ENCODE measurements around the gene DNMT3L. TPM values are rescaled to one million over a fixed set of nuclear protein-coding genes. Genes with fewer than 3 reads are reported as not detected.

DNMT3L gene
- total and polyA plus RNA-seq, 4 experiments from 2014 or later, result not detected

DNA sequence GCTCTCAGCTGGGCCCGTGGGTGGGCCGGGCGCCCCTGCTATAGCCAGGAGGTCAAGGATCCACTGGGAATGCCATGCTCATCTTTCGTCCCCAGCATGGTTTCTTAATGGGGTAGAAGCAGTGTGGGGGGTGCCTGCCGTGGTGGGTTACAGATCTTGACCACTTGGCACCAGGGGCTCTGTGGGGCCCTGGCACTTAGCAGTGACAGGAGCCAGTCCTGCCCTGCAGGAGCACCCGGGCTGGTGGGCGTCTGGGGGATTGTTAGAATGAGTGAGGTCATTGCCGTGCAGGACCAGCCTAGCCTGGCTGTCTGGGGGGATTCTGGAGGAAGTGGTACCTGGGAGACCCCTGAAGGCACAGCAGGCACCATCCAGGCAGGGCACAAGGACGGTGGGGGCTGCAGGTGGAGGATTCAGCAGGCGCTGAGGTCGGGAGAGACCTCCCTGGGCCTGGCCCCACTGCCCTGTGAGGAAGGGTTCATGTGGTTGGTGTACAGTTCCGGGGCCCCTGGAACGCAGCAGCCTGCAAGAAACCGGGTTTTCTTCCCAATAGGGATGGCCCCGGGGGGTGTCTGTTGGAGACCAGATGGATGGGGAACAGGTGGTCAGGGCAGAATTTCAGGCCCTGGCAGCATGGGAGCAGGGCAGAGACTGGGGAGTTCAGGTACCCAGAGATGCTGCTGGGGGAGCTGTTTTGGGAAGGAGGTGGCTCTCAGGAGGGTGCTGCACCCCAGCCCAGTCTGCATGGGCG, 28.8 kb upstream of the DNMT3L start:
- Histone ChIP-seq H3K36me3 (ENCODE audit: insufficient read depth, low read length) (no peaks in the 10 kb centered on the region), H3K4me1 (ENCODE audit: insufficient read depth, low read length) (peaks cover 34% of the 10 kb centered on the region), H3K27ac (ENCODE audit: low read depth, low read length) (no peak overlapping the region), H3K9me3 (ENCODE audit: control insufficient read depth in 1 of 2, low read length in 2 of 2) (no peaks in the 10 kb centered on the region), H3K4me3 (ENCODE audit: low read length in 2 of 2) (no peak overlapping the region), H3K27me3 (ENCODE audit: insufficient read depth, low read length) (no peaks in the 10 kb centered on the region)
- Mint-ChIP-seq H3K27ac (peak overlapping the region in 4 of 7 donors; percentile 35 to 69 (median 52)), H3K36me3 (no peaks in the 10 kb centered on the region), H3K4me3 (peak overlapping the region in 6 of 8 donors; percentile 31 to 64 (median 46)), H3K27me3 (no peaks in the 10 kb centered on the region), H3K4me1 (peaks cover 6 to 27% (median 12%) of the 10 kb centered on the region in 4 donors), H3K9me3 (no peaks in the 10 kb centered on the region)
- intact Hi-C loops (cut with micrococcal nuclease), result no loop called here
- no peak for DNase-seq
- ChIA-PET POLR2A (ENCODE audit: partially characterized antibody) (no interaction called here), CTCF (ENCODE audit: partially characterized antibody) (no interaction called here)

- H3K9me3 Mint-ChIP-seq, result no peaks in the 10 kb centered on the region
- H3K9me3 ChIP-seq (ENCODE audit: control insufficient read depth in 1 of 2, low read length in 2 of 2), result no peaks in the 10 kb centered on the region
- no peak for DNase-seq
- no peaks in the 10 kb centered on the region for H3K27me3 Mint-ChIP-seq
- no peak overlapping the region for H3K27ac ChIP-seq (ENCODE audit: low read depth, low read length)
- intact Hi-C loops (cut with micrococcal nuclease), result no loop called here
- H3K27ac Mint-ChIP-seq, result no peak overlapping the region
- no peaks in the 10 kb centered on the region for H3K36me3 ChIP-seq (ENCODE audit: insufficient read depth, low read length)
- H3K36me3 Mint-ChIP-seq, result no peaks in the 10 kb centered on the region
- no peaks in the 10 kb centered on the region for H3K27me3 ChIP-seq (ENCODE audit: insufficient read depth, low read length)
- peaks cover 24% of the 10 kb centered on the region for H3K4me1 ChIP-seq (ENCODE audit: insufficient read depth, low read length)
- peaks cover 3 to 23% (median 8%) of the 10 kb centered on the region in 4 donors for H3K4me1 Mint-ChIP-seq
- no peak overlapping the region for H3K4me3 ChIP-seq (ENCODE audit: low read length in 2 of 2)
- no peak overlapping the region for H3K4me3 Mint-ChIP-seq
- ChIA-PET CTCF (ENCODE audit: partially characterized antibody) (interaction anchor here (0.6 kb wide), 1 partner anchor 1335 kb away, joined by 3 read pairs; no protein-coding TSS in a partner anchor), POLR2A (ENCODE audit: partially characterized antibody) (no interaction called here)
Measured at GRCh38 chr21:44289381-44290010, 27.8 kb upstream of the DNMT3L start.

- ChIA-PET CTCF (ENCODE audit: partially characterized antibody) (interaction anchor here (1.7 kb wide), 1 partner anchor 9 kb away, joined by 4 read pairs; no protein-coding TSS in a partner anchor), POLR2A (ENCODE audit: partially characterized antibody) (no interaction called here)
- Mint-ChIP-seq H3K36me3 (no peaks in the 10 kb centered on the region), H3K4me3 (peak overlapping the region in 1 of 8 donors; percentile 36), H3K4me1 (peaks cover 2 to 25% (median 8%) of the 10 kb centered on the region in 4 donors), H3K9me3 (no peaks in the 10 kb centered on the region), H3K27me3 (no peaks in the 10 kb centered on the region), H3K27ac (no peak overlapping the region)
- H3K27ac ChIP-seq (ENCODE audit: low read depth, low read length), result no peak overlapping the region
- no peak overlapping the region for H3K4me3 ChIP-seq (ENCODE audit: low read length in 2 of 2)
- intact Hi-C loops (cut with micrococcal nuclease), result no loop called here
- no peak for DNase-seq
- peaks cover 16% of the 10 kb centered on the region for H3K4me1 ChIP-seq (ENCODE audit: insufficient read depth, low read length)
- H3K9me3 ChIP-seq (ENCODE audit: control insufficient read depth in 1 of 2, low read length in 2 of 2), result no peaks in the 10 kb centered on the region
- H3K36me3 ChIP-seq (ENCODE audit: insufficient read depth, low read length), result no peaks in the 10 kb centered on the region
- no peaks in the 10 kb centered on the region for H3K27me3 ChIP-seq (ENCODE audit: insufficient read depth, low read length)
Measured at GRCh38 chr21:44288251-44289110, 26.8 kb upstream of the DNMT3L start.

- H3K4me3 ChIP-seq (ENCODE audit: low read length in 2 of 2), result no peak overlapping the region
- H3K27ac ChIP-seq (ENCODE audit: low read depth, low read length), result no peak overlapping the region
- H3K4me1 ChIP-seq (ENCODE audit: insufficient read depth, low read length), result peaks cover 3% of the 10 kb centered on the region
- intact Hi-C loops (cut with micrococcal nuclease), result no loop called here
- Mint-ChIP-seq H3K4me1 (peaks cover 0 to 23% (median 5%) of the 10 kb centered on the region in 4 donors), H3K4me3 (no peak overlapping the region), H3K9me3 (no peaks in the 10 kb centered on the region), H3K27ac (no peak overlapping the region), H3K36me3 (no peaks in the 10 kb centered on the region), H3K27me3 (no peaks in the 10 kb centered on the region)
- no peaks in the 10 kb centered on the region for H3K9me3 ChIP-seq (ENCODE audit: control insufficient read depth in 1 of 2, low read length in 2 of 2)
- ChIA-PET POLR2A (ENCODE audit: partially characterized antibody) (no interaction called here), CTCF (ENCODE audit: partially characterized antibody) (interaction anchor here (1.1 to 1.7 kb wide), 2 partner anchors 11 to 16 kb away, joined by 3 to 4 read pairs; no protein-coding TSS in a partner anchor)
- no peaks in the 10 kb centered on the region for H3K27me3 ChIP-seq (ENCODE audit: insufficient read depth, low read length)
- DNase-seq, result peak in 1 of 5 donors; percentile 19
- no peaks in the 10 kb centered on the region for H3K36me3 ChIP-seq (ENCODE audit: insufficient read depth, low read length)
Measured at GRCh38 chr21:44286716-44287632, 25.3 kb upstream of the DNMT3L start.

GRCh38 chr21:44286086-44286715, 24.5 kb upstream of the DNMT3L start:
- CTCF ChIA-PET (ENCODE audit: partially characterized antibody), result no interaction called here
- H3K36me3 Mint-ChIP-seq, result no peaks in the 10 kb centered on the region
- H3K27ac Mint-ChIP-seq, result no peak overlapping the region
- POLR2A ChIA-PET (ENCODE audit: partially characterized antibody), result no interaction called here
- Histone ChIP-seq H3K9me3 (ENCODE audit: control insufficient read depth in 1 of 2, low read length in 2 of 2) (no peaks in the 10 kb centered on the region), H3K4me1 (ENCODE audit: insufficient read depth, low read length) (no peaks in the 10 kb centered on the region), H3K4me3 (ENCODE audit: low read length in 2 of 2) (no peak overlapping the region), H3K36me3 (ENCODE audit: insufficient read depth, low read length) (no peaks in the 10 kb centered on the region), H3K27ac (ENCODE audit: low read depth, low read length) (no peak overlapping the region), H3K27me3 (ENCODE audit: insufficient read depth, low read length) (no peaks in the 10 kb centered on the region)
- no peaks in the 10 kb centered on the region for H3K27me3 Mint-ChIP-seq
- intact Hi-C loops (cut with micrococcal nuclease), result no loop called here
- DNase-seq, result peak in 1 of 5 donors; percentile 21
- no peak overlapping the region for H3K4me3 Mint-ChIP-seq
- peaks cover 0 to 18% (median 5%) of the 10 kb centered on the region in 4 donors for H3K4me1 Mint-ChIP-seq
- no peaks in the 10 kb centered on the region for H3K9me3 Mint-ChIP-seq

DNA sequence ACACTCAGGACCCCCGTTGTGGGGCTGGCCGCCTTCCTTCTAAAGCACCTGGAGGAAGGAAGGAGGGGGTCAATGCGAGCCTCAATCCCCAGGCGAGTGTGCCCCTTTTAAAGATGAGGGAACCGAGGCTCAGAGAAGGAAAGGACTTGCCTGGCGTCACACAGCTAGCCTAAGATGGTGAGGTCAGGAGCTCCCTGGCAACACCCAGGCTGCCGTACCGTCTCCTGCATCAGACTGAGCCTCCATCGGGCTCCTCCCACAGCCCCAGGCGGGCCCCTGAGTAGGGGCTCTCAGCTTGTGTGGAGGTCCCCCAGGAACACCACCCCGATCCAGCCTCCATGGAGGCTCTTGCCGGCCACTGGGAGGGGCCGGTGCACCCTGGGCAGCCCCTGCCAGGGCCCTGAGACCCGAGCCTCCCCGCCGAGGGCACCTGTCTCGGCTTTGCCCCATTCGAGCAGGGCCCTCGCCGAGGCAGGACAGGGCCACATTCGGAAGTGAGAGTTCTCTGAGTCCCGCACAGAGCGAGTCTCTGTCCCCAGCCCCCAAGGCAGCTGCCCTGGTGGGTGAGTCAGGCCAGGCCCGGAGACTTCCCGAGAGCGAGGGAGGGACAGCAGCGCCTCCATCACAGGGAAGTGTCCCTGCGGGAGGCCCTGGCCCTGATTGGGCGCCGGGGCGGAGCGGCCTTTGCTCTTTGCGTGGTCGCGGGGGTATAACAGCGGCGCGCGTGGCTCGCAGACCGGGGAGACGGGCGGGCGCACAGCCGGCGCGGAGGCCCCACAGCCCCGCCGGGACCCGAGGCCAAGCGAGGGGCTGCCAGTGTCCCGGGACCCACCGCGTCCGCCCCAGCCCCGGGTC, 23.7 kb upstream of the DNMT3L start, which contains the start of gene AIRE:
AIRE (plus strand) TSS at position 739 of the 855 bp plus-strand sequence. CDS start 131 bp downstream, outside the sequence.
- H3K36me3 Mint-ChIP-seq, result no peaks in the 10 kb centered on the region
- Histone ChIP-seq H3K27ac (ENCODE audit: low read depth, low read length) (no peak within 1 kb of the TSS), H3K36me3 (ENCODE audit: insufficient read depth, low read length) (no peaks in the 10 kb centered on the region), H3K27me3 (ENCODE audit: insufficient read depth, low read length) (no peaks in the 10 kb centered on the region), H3K9me3 (ENCODE audit: control insufficient read depth in 1 of 2, low read length in 2 of 2) (no peaks in the 10 kb centered on the region), H3K4me1 (ENCODE audit: insufficient read depth, low read length) (no peaks in the 10 kb centered on the region), H3K4me3 (ENCODE audit: low read length in 2 of 2) (no peak within 1 kb of the TSS)
- ChIA-PET POLR2A (ENCODE audit: partially characterized antibody) (no interaction called here), CTCF (ENCODE audit: partially characterized antibody) (no interaction called here)
- no peak within 1 kb of the TSS for H3K27ac Mint-ChIP-seq
- DNase-seq, result no peak
- H3K4me3 Mint-ChIP-seq, result no peak within 1 kb of the TSS
- no peaks in the 10 kb centered on the region for H3K27me3 Mint-ChIP-seq
- no peaks in the 10 kb centered on the region for H3K9me3 Mint-ChIP-seq
- intact Hi-C loops (cut with micrococcal nuclease), result no loop called here
- peaks cover 0 to 13% (median 3%) of the 10 kb centered on the region in 4 donors for H3K4me1 Mint-ChIP-seq

All from CD4-positive, alpha-beta memory T cell (primary cell).